HUES48 (cell line): Measurements from ENCODE around the gene TBC1D20.
A peak's percentile ranks its signal among the peaks of the same experiment; 100 is the strongest.

ENCODE experiments used
- H3K27ac ChIP-seq: one replicate; pipeline ENCODE4 v1.7.0; 2013; ENCODE audit warnings: low read depth, low read length, inconsistent platforms
- H3K27me3 ChIP-seq: 2 replicates; pipeline ENCODE4 v1.6.1; 2013; ENCODE audit warnings: mild to moderate bottlenecking, low read length; ENCODE audit not compliant: control insufficient read depth, insufficient read depth
- H3K36me3 ChIP-seq: 2 replicates; pipeline ENCODE4 v1.6.1; 2013; ENCODE audit warnings: low read length; ENCODE audit not compliant: control insufficient read depth, insufficient read depth
- H3K4me1 ChIP-seq: 2 replicates; pipeline ENCODE4 v1.6.1; 2013; ENCODE audit warnings: mild to moderate bottlenecking, low read length; ENCODE audit not compliant: control insufficient read depth, insufficient read depth
- H3K4me3 ChIP-seq: 2 replicates; pipeline ENCODE4 v1.5.1; 2013; ENCODE audit warnings: mild to moderate bottlenecking, low read depth, low read length
- H3K9ac ChIP-seq: 2 replicates; pipeline ENCODE4 v1.6.1; 2013; ENCODE audit warnings: mild to moderate bottlenecking, low read depth, low read length, moderate library complexity
- H3K9me3 ChIP-seq: 2 replicates; pipeline ENCODE4 v1.6.1; 2013; ENCODE audit warnings: low read length; ENCODE audit not compliant: control insufficient read depth, insufficient read depth

TBC1D20 gene

GRCh38 chr20:474581-474980, 12.2 kb upstream of the TBC1D20 start:
- Histone ChIP-seq H3K4me1 (no peaks in the 10 kb centered on the region), H3K9ac (no peak overlapping the region), H3K36me3 (peaks cover 34% of the 10 kb centered on the region), H3K27me3 (no peaks in the 10 kb centered on the region), H3K4me3 (no peak overlapping the region), H3K27ac (no peak overlapping the region), H3K9me3 (peaks cover 11% of the 10 kb centered on the region)

GRCh38 chr20:472889-473292, 10.6 kb upstream of the TBC1D20 start:
- no peak overlapping the region for H3K9ac ChIP-seq
- H3K4me3 ChIP-seq, result no peak overlapping the region
- H3K4me1 ChIP-seq, result no peaks in the 10 kb centered on the region
- peaks cover 21% of the 10 kb centered on the region for H3K36me3 ChIP-seq
- no peak overlapping the region for H3K27ac ChIP-seq
- H3K9me3 ChIP-seq, result peaks cover 22% of the 10 kb centered on the region
- no peaks in the 10 kb centered on the region for H3K27me3 ChIP-seq

- Histone ChIP-seq H3K4me1 (no peaks in the 10 kb centered on the region), H3K9ac (no peak overlapping the region), H3K4me3 (no peak overlapping the region), H3K27ac (no peak overlapping the region), H3K27me3 (no peaks in the 10 kb centered on the region), H3K36me3 (peaks cover 15% of the 10 kb centered on the region), H3K9me3 (peaks cover 28% of the 10 kb centered on the region)
Observed at GRCh38 chr20:472137-472846, 10.0 kb upstream of the TBC1D20 start.

- H3K4me1 ChIP-seq, result no peaks in the 10 kb centered on the region
- no peak overlapping the region for H3K9ac ChIP-seq
- peaks cover 7% of the 10 kb centered on the region for H3K36me3 ChIP-seq
- H3K9me3 ChIP-seq, result peaks cover 30% of the 10 kb centered on the region
- H3K27me3 ChIP-seq, result no peaks in the 10 kb centered on the region
- no peak overlapping the region for H3K27ac ChIP-seq
- no peak overlapping the region for H3K4me3 ChIP-seq
Observed at GRCh38 chr20:469746-470490, 7.6 kb upstream of the TBC1D20 start.

- no peaks in the 10 kb centered on the region for H3K36me3 ChIP-seq
- peaks cover 14% of the 10 kb centered on the region for H3K27me3 ChIP-seq
- no peak overlapping the region for H3K9ac ChIP-seq
- peaks cover 3% of the 10 kb centered on the region; the same call in 1 of the 2 replicates for H3K4me1 ChIP-seq
- no peak overlapping the region for H3K27ac ChIP-seq
- no peak overlapping the region for H3K4me3 ChIP-seq
- H3K9me3 ChIP-seq, result peaks cover 27% of the 10 kb centered on the region
Observed at GRCh38 chr20:467755-468154, 5.4 kb upstream of the TBC1D20 start.

- no peaks in the 10 kb centered on the region for H3K9me3 ChIP-seq
- H3K9ac ChIP-seq, result peak overlapping the region; percentile 62
- H3K4me3 ChIP-seq, result peak overlapping the region; percentile 87
- H3K36me3 ChIP-seq, result no peaks in the 10 kb centered on the region
- peaks cover 6% of the 10 kb centered on the region; the same call in 1 of the 2 replicates for H3K4me1 ChIP-seq
- peaks cover 19% of the 10 kb centered on the region for H3K27me3 ChIP-seq
- H3K27ac ChIP-seq, result peak overlapping the region; percentile 64
Observed at GRCh38 chr20:461254-462198, 807 bp downstream of the TBC1D20 start.

GRCh38 chr20:460707-461106, 1.6 kb downstream of the TBC1D20 start:
- Histone ChIP-seq H3K27ac (no peak overlapping the region), H3K27me3 (peaks cover 19% of the 10 kb centered on the region), H3K36me3 (no peaks in the 10 kb centered on the region), H3K4me1 (peaks cover 6% of the 10 kb centered on the region; the same call in 1 of the 2 replicates), H3K9me3 (no peaks in the 10 kb centered on the region), H3K9ac (no peak overlapping the region), H3K4me3 (no peak overlapping the region)

- H3K9ac ChIP-seq, result no peak overlapping the region
- H3K27me3 ChIP-seq, result peaks cover 19% of the 10 kb centered on the region
- H3K36me3 ChIP-seq, result no peaks in the 10 kb centered on the region
- no peak overlapping the region for H3K27ac ChIP-seq
- no peak overlapping the region for H3K4me3 ChIP-seq
- H3K9me3 ChIP-seq, result no peaks in the 10 kb centered on the region
- H3K4me1 ChIP-seq, result peaks cover 6% of the 10 kb centered on the region; the same call in 1 of the 2 replicates
Observed at GRCh38 chr20:460180-460579, 2.2 kb downstream of the TBC1D20 start.

GRCh38 chr20:458776-459175, 3.6 kb downstream of the TBC1D20 start:
- Histone ChIP-seq H3K9ac (no peak overlapping the region), H3K4me1 (peaks cover 6% of the 10 kb centered on the region; the same call in 1 of the 2 replicates), H3K9me3 (no peaks in the 10 kb centered on the region), H3K27ac (no peak overlapping the region), H3K36me3 (no peaks in the 10 kb centered on the region), H3K4me3 (no peak overlapping the region), H3K27me3 (peaks cover 15% of the 10 kb centered on the region)

GRCh38 chr20:454951-455350, 7.4 kb downstream of the TBC1D20 start:
- Histone ChIP-seq H3K9me3 (no peaks in the 10 kb centered on the region), H3K36me3 (no peaks in the 10 kb centered on the region), H3K4me1 (no peaks in the 10 kb centered on the region), H3K27me3 (no peaks in the 10 kb centered on the region), H3K9ac (no peak overlapping the region), H3K27ac (no peak overlapping the region), H3K4me3 (no peak overlapping the region)
